Suprapubic skin (tissue), 4 donors: ENCODE results near the gene ATXN1L.

Experiments used
- EP300 ChIP-seq: sonication (generic); formaldehyde crosslinking; IDR thresholded peaks from one replicate; pipeline ENCODE4 v1.6.1; 2017; ENCODE audit warnings: antibody characterized with exemption
- POLR2A ChIP-seq, 2 donors: fragments of 450-650 bp; IDR thresholded peaks; one replicate each; pipeline ENCODE4 v1.6.1; 2017; ENCODE audit warnings: antibody characterized with exemption in 2 of 2, mild to moderate bottlenecking in 2 of 2, moderate library complexity in 2 of 2
- POLR2AphosphoS5 ChIP-seq, 3 donors: sonication (generic); formaldehyde crosslinking; IDR thresholded peaks; one replicate each; pipeline ENCODE4 v1.6.1; 2017; ENCODE audit warnings: antibody characterized with exemption in 3 of 3
- TF ChIP-seq, protein P1 (sequence below), 2 donors: fragments of 200-600 bp in 1 of 2; fragments of 450-650 bp in 1 of 2; sonication (generic) in 1 of 2; IDR thresholded peaks; one replicate each; pipeline ENCODE4 v1.5.1; 2016 to 2019; ENCODE audit warnings: antibody characterized with exemption in 2 of 2, mild to moderate bottlenecking in 1 of 2, moderate library complexity in 1 of 2

- TF ChIP-seq, protein P1, sequence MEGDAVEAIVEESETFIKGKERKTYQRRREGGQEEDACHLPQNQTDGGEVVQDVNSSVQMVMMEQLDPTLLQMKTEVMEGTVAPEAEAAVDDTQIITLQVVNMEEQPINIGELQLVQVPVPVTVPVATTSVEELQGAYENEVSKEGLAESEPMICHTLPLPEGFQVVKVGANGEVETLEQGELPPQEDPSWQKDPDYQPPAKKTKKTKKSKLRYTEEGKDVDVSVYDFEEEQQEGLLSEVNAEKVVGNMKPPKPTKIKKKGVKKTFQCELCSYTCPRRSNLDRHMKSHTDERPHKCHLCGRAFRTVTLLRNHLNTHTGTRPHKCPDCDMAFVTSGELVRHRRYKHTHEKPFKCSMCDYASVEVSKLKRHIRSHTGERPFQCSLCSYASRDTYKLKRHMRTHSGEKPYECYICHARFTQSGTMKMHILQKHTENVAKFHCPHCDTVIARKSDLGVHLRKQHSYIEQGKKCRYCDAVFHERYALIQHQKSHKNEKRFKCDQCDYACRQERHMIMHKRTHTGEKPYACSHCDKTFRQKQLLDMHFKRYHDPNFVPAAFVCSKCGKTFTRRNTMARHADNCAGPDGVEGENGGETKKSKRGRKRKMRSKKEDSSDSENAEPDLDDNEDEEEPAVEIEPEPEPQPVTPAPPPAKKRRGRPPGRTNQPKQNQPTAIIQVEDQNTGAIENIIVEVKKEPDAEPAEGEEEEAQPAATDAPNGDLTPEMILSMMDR (IDR thresholded peaks at IDR 0.05) = no peak
- no peak for TF ChIP-seq POLR2AphosphoS5 (IDR thresholded peaks at IDR 0.05)
- TF ChIP-seq POLR2A (IDR thresholded peaks at IDR 0.05) = no peak
- TF ChIP-seq EP300 = no peak
Observed at GRCh38 chr16:71893888-71894228, 48.1 kb downstream of the ATXN1L start.
